Panc1 (cell line): ENCODE data around the gene DBP. TPM values are rescaled to one million over a fixed set of nuclear protein-coding genes. Genes with fewer than 3 reads are reported as not detected.

Experiments
- ATAC-seq: fragments of 200-7000 bp; cut with Tn5 transposase; 2 replicates; pipeline ENCODE4 v1.9.1; 2020; ENCODE audit warnings: mild to moderate bottlenecking, moderate library complexity
- BruUV-seq: library from RNA; stranded (reverse); fragments of 400-500 nt; replicated peaks from 2 replicates; lab custom pipeline; 2021; lab: Mats Ljungman, UMichigan
- CTCF ChIA-PET: fragments of 300-600 bp; sonication (Branson Sonifier 250); formaldehyde crosslinking; loops from one replicate; lab custom pipeline; 2022; ENCODE audit warnings: antibody characterized with exemption; lab: Charles Lee
- POLR2A ChIA-PET: fragments of 300-600 bp; sonication (Branson Sonifier 250); formaldehyde crosslinking; loops from one replicate; lab custom pipeline; 2022; ENCODE audit warnings: antibody characterized with exemption; lab: Charles Lee
- DNase-seq: peaks from one replicate; pipeline ENCODE4 v3.0.0-alpha.2; 2010; ENCODE audit warnings: low read depth, low spot score
- H3K27ac ChIP-seq: 2 replicates; pipeline ENCODE4 v1.5.1; 2011; ENCODE audit warnings: mild to moderate bottlenecking, low read length, inconsistent platforms
- H3K27me3 ChIP-seq: fragments of 200-500 bp; sonication (Bioruptor generic); 2 replicates; pipeline ENCODE4 v1.6.0; 2014; ENCODE audit warnings: low read length, inconsistent platforms; ENCODE audit not compliant: control insufficient read depth, insufficient read depth
- H3K36me3 ChIP-seq: fragments of 200-500 bp; sonication (Bioruptor generic); 2 replicates; pipeline ENCODE4 v1.5.1; 2014; ENCODE audit warnings: inconsistent platforms, mild to moderate bottlenecking, low read length, moderate library complexity; ENCODE audit not compliant: control insufficient read depth, insufficient read depth
- H3K4me1 ChIP-seq: 2 replicates; pipeline ENCODE4 v1.5.1; 2011; ENCODE audit warnings: inconsistent platforms, mild to moderate bottlenecking, low read length, moderate library complexity; ENCODE audit not compliant: control insufficient read depth, insufficient read depth
- H3K4me3 ChIP-seq, 2 experiments: 2 replicates each; pipeline ENCODE4 v1.5.1; 2011 to 2012; ENCODE audit warnings: low read depth in 2 of 2, low read length in 2 of 2, mild to moderate bottlenecking in 2 of 2, inconsistent platforms in 1 of 2, moderate library complexity in 1 of 2
- H3K9me3 ChIP-seq: fragments of 200-500 bp; sonication (Bioruptor generic); 2 replicates; pipeline ENCODE4 v1.5.1; 2014; ENCODE audit warnings: low read depth, mild to moderate bottlenecking, inconsistent platforms, low read length, moderate library complexity; ENCODE audit not compliant: control insufficient read depth, insufficient read depth
- CTCF ChIP-seq: fragments of 450-650 bp; IDR thresholded peaks from 2 replicates; pipeline ENCODE4 v1.5.1; 2017; ENCODE audit warnings: mild to moderate bottlenecking
- POLR2AphosphoS5 ChIP-seq: IDR thresholded peaks from 2 replicates; pipeline ENCODE4 v1.6.1; 2012; ENCODE audit warnings: mild to moderate bottlenecking, low read depth, low read length, moderate library complexity
- REST ChIP-seq, 2 experiments: IDR thresholded peaks; 2 replicates each; pipeline ENCODE4 v1.6.1; 2011 to 2012; ENCODE audit warnings: low read depth in 2 of 2, control low read depth in 1 of 2, low read length in 1 of 2, mild to moderate bottlenecking in 1 of 2, moderate library complexity in 1 of 2; ENCODE audit not compliant: insufficient read depth in 1 of 2
- SIN3A ChIP-seq: IDR thresholded peaks from 2 replicates; pipeline ENCODE4 v1.6.1; 2012; ENCODE audit warnings: low read depth, mild to moderate bottlenecking, low read length, moderate library complexity, borderline replicate concordance; ENCODE audit not compliant: insufficient read depth
- TCF7L2 ChIP-seq: IDR thresholded peaks from 2 replicates; pipeline ENCODE4 v1.6.1; 2011; ENCODE audit warnings: mild to moderate bottlenecking, low read depth, low read length, inconsistent platforms
- in situ Hi-C: cut with HindIII; loops from 2 replicates; pipeline ENCODE4 v1.10.0; 2016; ENCODE audit warnings: low sequenced_read_pairs, low pct_unique_long_range_greater_than_20kb
- intact Hi-C: fragments of 100-400 bp; cut with micrococcal nuclease; formaldehyde crosslinking; loops from one replicate; pipeline ENCODE4 v1.10.0; 2022; ENCODE audit not compliant: unreplicated experiment
- total RNA-seq: library from RNA; stranded (reverse); gene quantifications from one replicate; pipeline ENCODE4 v1.2.1, GENCODE V29; 2021; ENCODE audit not compliant: unreplicated experiment

DBP gene
- total RNA-seq, 1 experiment from 2014 or later = 7.4 TPM

- in situ Hi-C loops (no loop called here), intact Hi-C loops (no loop called here)
- Histone ChIP-seq H3K36me3 (no peaks in the 10 kb centered on the region), H3K27me3 (no peaks in the 10 kb centered on the region), H3K4me3 (no peak overlapping the region), H3K4me1 (no peaks in the 10 kb centered on the region), H3K27ac (no peak overlapping the region), H3K9me3 (no peaks in the 10 kb centered on the region)
- no TSS peak for BruUV-seq
- DNase-seq (no peak), ATAC-seq (no peak)
- ChIA-PET POLR2A (no interaction called here), CTCF (no interaction called here)
- TF ChIP-seq TCF7L2 (no peak), SIN3A (no peak), REST (IDR thresholded peaks at IDR 0.05; ENCODE audit: insufficient read depth in 1 of 2, low read depth in 2 of 2, low read length in 1 of 2) (no peak), CTCF (no peak), POLR2AphosphoS5 (no peak)
Observed at GRCh38 chr19:48598996-48599700, 38.0 kb downstream of the DBP start.

GRCh38 chr19:48596679-48597465, 40.3 kb downstream of the DBP start:
- DNase-seq (no peak), ATAC-seq (0 out of 2 replicates have a peak, but pooled peaks have one; percentile 50)
- intact Hi-C loops (no loop called here), in situ Hi-C loops (no loop called here)
- H3K9me3 ChIP-seq = no peaks in the 10 kb centered on the region
- TF ChIP-seq CTCF = no peak
- no peak for TF ChIP-seq TCF7L2
- no peak for TF ChIP-seq POLR2AphosphoS5
- TF ChIP-seq SIN3A = no peak
- H3K4me1 ChIP-seq = no peaks in the 10 kb centered on the region
- no peaks in the 10 kb centered on the region for H3K36me3 ChIP-seq
- no peaks in the 10 kb centered on the region for H3K27me3 ChIP-seq
- ChIA-PET CTCF (no interaction called here), POLR2A (no interaction called here)
- H3K27ac ChIP-seq = no peak overlapping the region
- no TSS peak for BruUV-seq
- H3K4me3 ChIP-seq = no peak overlapping the region
